ENCODE measurements around the gene ANKRD10. TPM values are rescaled to one million over a fixed set of nuclear protein-coding genes. Genes with fewer than 3 reads are reported as not detected.
A peak's percentile ranks its signal among the peaks of the same experiment; 100 is the strongest.
"Not testable (repeated sequence)": the region's sequence is repeated elsewhere in the genome, so short reads cannot be mapped to it uniquely, and the experiment has no call there.

ANKRD10 gene
- total RNA-seq, 4 donors from 2014 or later = 87.8 to 182 (median 145) TPM

DNA sequence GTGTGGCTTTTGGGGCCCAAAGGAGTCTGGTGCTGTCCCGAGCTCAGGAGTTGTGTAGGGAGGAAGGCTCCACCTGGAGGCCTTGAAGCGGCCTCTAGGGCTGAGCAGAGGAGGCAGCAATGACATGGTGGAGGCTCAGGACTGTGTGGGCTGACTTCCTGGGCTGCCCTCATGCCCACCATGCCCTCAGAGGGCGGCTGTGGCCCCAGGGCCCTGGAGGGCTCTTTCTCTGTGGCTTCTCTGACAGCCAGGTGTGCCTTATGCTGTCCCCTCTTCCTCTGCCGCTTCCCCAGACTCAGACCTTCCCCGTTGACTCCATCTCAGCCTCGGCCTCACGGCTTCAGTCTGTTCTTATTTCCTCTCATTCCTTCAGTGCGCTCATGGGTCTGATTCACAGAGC, 35.5 kb upstream of the ANKRD10 start:
- no peak for ATAC-seq (ENCODE audit: low FRiP score)
- TF ChIP-seq, protein P1, sequence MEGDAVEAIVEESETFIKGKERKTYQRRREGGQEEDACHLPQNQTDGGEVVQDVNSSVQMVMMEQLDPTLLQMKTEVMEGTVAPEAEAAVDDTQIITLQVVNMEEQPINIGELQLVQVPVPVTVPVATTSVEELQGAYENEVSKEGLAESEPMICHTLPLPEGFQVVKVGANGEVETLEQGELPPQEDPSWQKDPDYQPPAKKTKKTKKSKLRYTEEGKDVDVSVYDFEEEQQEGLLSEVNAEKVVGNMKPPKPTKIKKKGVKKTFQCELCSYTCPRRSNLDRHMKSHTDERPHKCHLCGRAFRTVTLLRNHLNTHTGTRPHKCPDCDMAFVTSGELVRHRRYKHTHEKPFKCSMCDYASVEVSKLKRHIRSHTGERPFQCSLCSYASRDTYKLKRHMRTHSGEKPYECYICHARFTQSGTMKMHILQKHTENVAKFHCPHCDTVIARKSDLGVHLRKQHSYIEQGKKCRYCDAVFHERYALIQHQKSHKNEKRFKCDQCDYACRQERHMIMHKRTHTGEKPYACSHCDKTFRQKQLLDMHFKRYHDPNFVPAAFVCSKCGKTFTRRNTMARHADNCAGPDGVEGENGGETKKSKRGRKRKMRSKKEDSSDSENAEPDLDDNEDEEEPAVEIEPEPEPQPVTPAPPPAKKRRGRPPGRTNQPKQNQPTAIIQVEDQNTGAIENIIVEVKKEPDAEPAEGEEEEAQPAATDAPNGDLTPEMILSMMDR (IDR thresholded peaks at IDR 0.05) = no peak
- no peak for DNase-seq (ENCODE audit: low spot score)

DNA sequence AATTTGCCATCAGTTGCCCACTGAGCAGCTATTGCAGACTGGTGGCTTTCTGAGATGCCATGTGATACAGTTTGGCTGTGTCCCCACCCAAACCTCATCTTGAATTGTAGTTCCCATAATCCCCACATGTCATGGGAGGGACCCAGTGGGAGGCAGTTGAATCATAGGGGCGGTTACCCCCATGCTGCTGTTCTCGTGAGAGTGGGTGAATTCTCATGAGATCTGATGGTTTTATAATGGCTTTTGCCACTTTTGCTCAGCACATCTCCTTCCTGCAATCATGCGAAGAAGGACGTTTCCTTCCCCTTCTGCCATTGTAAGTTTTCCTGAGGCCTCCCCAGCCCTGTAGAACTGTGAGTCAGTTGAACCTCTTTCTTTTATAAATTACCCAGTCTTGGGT, 34.8 kb upstream of the ANKRD10 start:
- ATAC-seq (ENCODE audit: low FRiP score) (no peak), DNase-seq (ENCODE audit: low spot score) (no peak)
- TF ChIP-seq, protein P1 (IDR thresholded peaks at IDR 0.05) = no peak

DNA sequence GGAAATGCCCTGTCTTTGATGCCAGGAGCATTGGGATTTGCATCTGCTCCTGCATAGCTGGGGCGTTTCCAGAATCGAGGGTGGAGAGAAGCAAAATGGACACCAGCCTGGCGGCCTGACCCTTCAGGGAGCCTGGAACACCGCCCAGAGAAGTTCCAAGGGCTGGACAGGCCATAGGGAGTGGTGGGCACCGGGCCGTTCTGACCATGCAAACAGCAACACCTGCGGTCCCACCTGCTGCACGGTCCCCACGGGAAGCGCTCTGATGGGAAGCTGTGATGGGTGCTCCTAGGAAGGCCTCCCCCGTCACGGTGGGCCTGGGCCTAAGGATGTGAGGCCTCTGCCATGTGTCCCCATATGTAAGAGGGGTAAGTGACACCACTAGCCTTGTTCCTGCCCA, 34.2 kb upstream of the ANKRD10 start:
- TF ChIP-seq, protein P1 (IDR thresholded peaks at IDR 0.05) = no peak
- DNase-seq (ENCODE audit: low spot score) (no peak), ATAC-seq (ENCODE audit: low FRiP score) (no peak)

DNA sequence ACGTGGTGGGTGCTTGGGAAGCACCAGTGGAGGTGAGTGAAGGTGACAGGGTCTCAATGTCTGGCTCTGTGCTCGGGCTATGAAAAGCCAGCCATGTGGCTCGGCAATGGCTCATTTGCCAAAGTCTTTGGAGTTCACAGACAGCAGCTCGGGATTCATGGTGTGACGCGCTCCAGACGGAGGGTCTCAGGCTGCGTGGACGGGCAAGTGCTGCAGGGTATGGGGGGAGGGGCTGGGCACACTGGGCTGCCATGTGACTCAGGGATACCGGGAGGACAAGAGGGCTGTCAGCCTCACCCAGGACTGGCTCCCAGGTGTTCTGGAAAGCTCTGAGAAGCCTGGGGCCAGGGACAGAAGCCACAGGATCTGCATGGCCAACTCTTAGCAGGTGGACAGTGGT, 32.5 kb upstream of the ANKRD10 start:
- not testable (repeated sequence) for DNase-seq (ENCODE audit: low spot score); ATAC-seq (ENCODE audit: low FRiP score)

- ATAC-seq (ENCODE audit: low FRiP score) (no peak), DNase-seq (ENCODE audit: low spot score) (no peak)
- TF ChIP-seq, protein P1 (IDR thresholded peaks at IDR 0.05) = no peak
Measured at GRCh38 chr13:110945928-110946570, 31.2 kb upstream of the ANKRD10 start.

- DNase-seq (ENCODE audit: low spot score) = no peak
- TF ChIP-seq, protein P1 (IDR thresholded peaks at IDR 0.05) = no peak
Measured at GRCh38 chr13:110944968-110945927, 30.4 kb upstream of the ANKRD10 start.

DNA sequence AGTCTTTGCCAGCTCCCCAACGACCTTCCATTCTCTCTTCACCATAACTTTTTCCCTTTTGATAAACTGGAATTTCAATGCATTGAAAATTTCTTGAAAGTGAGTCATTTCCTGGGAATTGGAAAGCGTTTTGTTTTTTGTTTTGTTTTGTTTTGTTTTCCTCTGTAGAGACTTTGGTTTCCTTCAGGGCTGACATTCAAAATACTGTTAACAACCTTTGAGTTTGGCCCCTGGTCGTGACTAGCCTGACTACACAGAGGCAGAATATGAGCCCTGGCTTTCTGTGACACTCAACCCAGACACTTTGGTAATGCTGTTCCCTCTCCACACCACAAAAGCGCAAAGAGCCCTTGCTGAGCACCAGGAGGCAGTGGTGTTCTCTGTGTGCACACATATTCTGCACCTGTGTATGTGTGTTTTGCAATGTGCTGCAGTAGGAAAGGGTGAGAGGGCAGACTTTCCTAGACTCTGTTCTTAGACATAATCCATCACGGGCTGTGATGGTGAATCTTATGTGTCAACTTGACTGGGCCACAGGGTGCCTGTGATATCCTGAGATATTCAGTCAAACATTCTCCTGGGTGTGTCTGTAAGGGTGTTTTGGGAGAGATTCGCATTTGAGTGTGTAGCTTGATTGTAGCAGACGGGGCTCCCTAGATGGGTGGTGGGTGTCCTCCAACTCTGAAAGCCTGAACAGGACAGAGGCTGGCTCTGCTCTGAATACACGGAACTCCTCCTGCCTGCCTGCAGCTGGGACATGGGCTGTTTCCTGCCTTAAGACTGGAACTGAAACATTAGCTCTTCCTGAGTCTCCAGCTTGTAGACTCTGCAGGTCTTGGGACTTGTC, 29.5 kb upstream of the ANKRD10 start:
- peak; percentile 25 for ATAC-seq (ENCODE audit: low FRiP score)

More at GRCh38 chr13:110944968-110945927, 30.4 kb upstream of the ANKRD10 start:
- no peak for ATAC-seq (ENCODE audit: low FRiP score)

More for the DNA sequence above, 29.5 kb upstream of the ANKRD10 start:
- TF ChIP-seq, protein P1 (IDR thresholded peaks at IDR 0.05) = no peak
- no peak for DNase-seq (ENCODE audit: low spot score)
